Activated CD4-positive, alpha-beta T cell treated with anti-CD3 and anti-CD28 coated beads for 4 hours (primary cell): ENCODE measurements around the gene XRN2.

Source experiments
- DNase-seq, 2 donors: peaks; one replicate each; pipeline ENCODE4 v3.0.0-alpha.2; 2020

Gene XRN2

GRCh38 chr20:21436205-21436604 is 133.1 kb downstream of the XRN2 start:
- no peak for DNase-seq

GRCh38 chr20:21437248-21437647 is 134.1 kb downstream of the XRN2 start:
- DNase-seq = no peak

GRCh38 chr20:21437816-21438215 is 134.7 kb downstream of the XRN2 start:
- DNase-seq = no peak
